Measurements from ENCODE around the gene PLG. TPM values are rescaled to one million over a fixed set of nuclear protein-coding genes. Genes with fewer than 3 reads are reported as not detected.
"Not testable (repeated sequence)": the region's sequence is repeated elsewhere in the genome, so short reads cannot be mapped to it uniquely, and the experiment has no call there.

PLG gene
- total RNA-seq: 0.30 TPM in 1 of 2 replicates, not detected in the other
- long read RNA-seq: 0 reads

DNA sequence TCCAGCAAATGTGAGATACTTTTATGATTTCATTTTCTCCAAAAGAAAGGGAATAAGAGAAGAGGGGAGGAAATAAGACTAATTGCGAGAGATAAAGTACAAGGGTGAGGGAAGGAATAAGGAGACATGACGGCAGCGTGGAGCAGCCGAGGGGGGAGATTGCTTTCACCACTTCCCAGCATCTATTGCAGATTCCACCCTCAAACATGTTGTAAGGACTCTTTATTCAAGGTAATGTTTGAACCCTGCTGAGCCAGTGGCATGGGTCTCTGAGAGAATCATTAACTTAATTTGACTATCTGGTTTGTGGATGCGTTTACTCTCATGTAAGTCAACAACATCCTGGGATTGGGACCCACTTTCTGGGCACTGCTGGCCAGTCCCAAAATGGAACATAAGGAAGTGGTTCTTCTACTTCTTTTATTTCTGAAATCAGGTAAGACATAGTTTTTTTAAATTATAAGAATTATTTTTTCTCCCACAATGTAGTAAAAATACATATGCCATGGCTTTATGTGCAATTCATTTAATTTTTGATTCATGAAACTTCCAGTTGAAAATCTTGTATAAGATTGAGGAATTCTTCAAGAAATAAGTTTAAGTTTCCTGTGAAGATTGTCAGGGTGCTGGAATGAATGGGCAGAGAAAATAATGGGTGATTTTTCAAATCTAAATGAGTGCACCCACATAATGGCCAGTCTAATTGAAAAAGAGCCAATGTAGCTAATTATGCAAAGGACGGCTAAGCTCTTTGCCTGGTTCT is at the start of gene PLG:
Gene PLG (plus strand): TSS at position 327 of the 763 bp plus-strand sequence. CDS start 61 bp downstream, at position 388.
- H3K9me3 Mint-ChIP-seq; H3K4me1 Mint-ChIP-seq; H3K27ac Mint-ChIP-seq (ENCODE audit: unreplicated experiment); DNase-seq (ENCODE audit: low read depth, low spot score); H3K36me3 Mint-ChIP-seq (ENCODE audit: low read depth); H3K4me3 Mint-ChIP-seq: not testable (repeated sequence)
- H3K27me3 Mint-ChIP-seq (ENCODE audit: low read depth): peaks cover 15% of the 10 kb centered on the region

DNA sequence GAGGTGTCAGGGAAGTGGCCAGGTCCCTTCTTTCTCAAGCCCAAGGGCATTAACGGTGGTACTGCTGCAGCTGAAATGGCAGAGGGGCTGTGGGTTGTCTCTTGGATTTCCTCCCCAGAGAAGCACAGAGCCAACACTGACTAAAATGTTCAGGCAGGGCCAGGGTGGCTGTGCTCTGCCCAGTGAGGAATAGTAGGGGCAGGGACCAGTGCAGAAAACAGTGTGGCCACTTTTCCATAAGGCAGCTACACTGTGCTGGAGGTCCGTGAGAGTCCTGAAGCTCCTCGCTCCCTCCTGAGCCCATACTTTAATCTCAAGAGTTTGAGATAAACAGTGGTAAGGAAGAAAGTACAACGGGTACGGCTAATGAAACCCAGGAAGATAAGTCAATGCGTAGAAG is 42.5 kb upstream of the PLG start:
- peaks cover 10% of the 10 kb centered on the region for H3K9me3 Mint-ChIP-seq

DNA sequence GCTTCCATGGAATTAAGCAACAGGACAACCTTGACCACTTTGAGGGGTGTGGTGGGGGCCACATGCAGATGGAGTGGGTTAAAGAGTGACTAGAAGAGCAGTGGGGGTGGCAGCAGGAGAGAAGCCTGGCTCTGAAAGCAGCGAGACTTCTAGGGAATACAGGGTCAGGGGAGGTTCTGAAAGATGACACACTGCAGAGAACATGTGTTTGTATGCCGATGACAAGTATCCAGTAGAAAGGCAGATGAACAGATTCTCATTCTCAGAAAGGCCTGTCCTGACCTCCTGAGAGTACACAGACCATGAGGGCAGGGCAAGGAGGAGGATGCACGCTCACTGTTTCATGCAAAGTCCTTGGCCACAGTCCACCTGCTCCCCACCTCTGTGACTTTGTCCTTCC is 40.8 kb upstream of the PLG start:
- no peak overlapping the region for H3K4me3 Mint-ChIP-seq
- no peak for DNase-seq (ENCODE audit: low read depth, low spot score)
- H3K36me3 Mint-ChIP-seq (ENCODE audit: low read depth): no peaks in the 10 kb centered on the region
- peaks cover 18% of the 10 kb centered on the region for H3K27me3 Mint-ChIP-seq (ENCODE audit: low read depth)
- no peaks in the 10 kb centered on the region for H3K4me1 Mint-ChIP-seq
- TF ChIP-seq, protein P1, sequence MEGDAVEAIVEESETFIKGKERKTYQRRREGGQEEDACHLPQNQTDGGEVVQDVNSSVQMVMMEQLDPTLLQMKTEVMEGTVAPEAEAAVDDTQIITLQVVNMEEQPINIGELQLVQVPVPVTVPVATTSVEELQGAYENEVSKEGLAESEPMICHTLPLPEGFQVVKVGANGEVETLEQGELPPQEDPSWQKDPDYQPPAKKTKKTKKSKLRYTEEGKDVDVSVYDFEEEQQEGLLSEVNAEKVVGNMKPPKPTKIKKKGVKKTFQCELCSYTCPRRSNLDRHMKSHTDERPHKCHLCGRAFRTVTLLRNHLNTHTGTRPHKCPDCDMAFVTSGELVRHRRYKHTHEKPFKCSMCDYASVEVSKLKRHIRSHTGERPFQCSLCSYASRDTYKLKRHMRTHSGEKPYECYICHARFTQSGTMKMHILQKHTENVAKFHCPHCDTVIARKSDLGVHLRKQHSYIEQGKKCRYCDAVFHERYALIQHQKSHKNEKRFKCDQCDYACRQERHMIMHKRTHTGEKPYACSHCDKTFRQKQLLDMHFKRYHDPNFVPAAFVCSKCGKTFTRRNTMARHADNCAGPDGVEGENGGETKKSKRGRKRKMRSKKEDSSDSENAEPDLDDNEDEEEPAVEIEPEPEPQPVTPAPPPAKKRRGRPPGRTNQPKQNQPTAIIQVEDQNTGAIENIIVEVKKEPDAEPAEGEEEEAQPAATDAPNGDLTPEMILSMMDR (conservative IDR thresholded peaks at IDR 0.05): no peak
- no peak overlapping the region for H3K27ac Mint-ChIP-seq (ENCODE audit: unreplicated experiment)
- peaks cover 6% of the 10 kb centered on the region for H3K9me3 Mint-ChIP-seq

More for the DNA sequence above, 42.5 kb upstream of the PLG start:
- Mint-ChIP-seq H3K27me3 (ENCODE audit: low read depth) (peaks cover 18% of the 10 kb centered on the region), H3K4me3 (no peak overlapping the region), H3K27ac (ENCODE audit: unreplicated experiment) (no peak overlapping the region), H3K36me3 (ENCODE audit: low read depth) (no peaks in the 10 kb centered on the region), H3K4me1 (no peaks in the 10 kb centered on the region)
- no peak for DNase-seq (ENCODE audit: low read depth, low spot score)
- TF ChIP-seq, protein P1 (conservative IDR thresholded peaks at IDR 0.05): no peak

DNA sequence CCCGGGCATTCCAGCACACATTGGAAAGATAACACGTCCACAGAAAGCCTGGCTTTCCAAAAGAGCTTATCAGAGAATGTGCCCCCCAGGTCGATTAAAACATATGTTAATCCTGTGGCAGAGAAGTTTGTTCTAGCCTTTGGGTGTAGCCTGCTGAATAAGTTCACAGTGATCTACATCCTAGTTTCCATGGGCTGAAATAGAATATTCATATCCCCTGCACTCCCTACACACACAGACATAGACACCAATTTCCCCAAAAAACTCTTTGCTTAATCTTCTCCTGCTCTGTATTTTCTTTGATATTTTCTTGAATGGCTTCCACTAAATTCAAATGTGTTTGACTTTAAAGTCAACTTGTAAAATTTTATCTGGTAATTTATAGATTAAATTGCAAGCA is 39.6 kb upstream of the PLG start:
- Mint-ChIP-seq H3K27ac (ENCODE audit: unreplicated experiment) (no peak overlapping the region), H3K36me3 (ENCODE audit: low read depth) (no peaks in the 10 kb centered on the region), H3K4me1 (no peaks in the 10 kb centered on the region), H3K27me3 (ENCODE audit: low read depth) (peaks cover 26% of the 10 kb centered on the region), H3K9me3 (peaks cover 2% of the 10 kb centered on the region), H3K4me3 (no peak overlapping the region)
- TF ChIP-seq, protein P1 (conservative IDR thresholded peaks at IDR 0.05): no peak
- no peak for DNase-seq (ENCODE audit: low read depth, low spot score)

DNA sequence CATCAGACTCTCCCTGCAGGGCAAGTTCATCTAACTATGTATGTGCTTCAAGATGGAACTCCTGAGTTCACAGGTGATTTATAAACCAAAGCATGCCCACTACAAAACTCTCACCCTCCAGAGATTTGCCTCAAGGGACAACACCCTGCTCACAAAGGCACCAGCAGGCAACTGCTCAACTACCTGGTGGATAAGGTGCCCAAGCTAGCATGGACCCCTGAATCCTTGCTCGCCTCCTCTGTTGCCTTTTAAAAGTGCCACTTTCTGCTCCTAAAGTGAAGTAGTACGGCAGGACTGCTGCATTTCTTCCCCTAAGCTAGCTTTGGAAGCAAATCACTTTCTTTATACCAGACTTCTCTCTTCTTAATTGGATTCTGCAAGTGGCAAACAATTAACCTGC is 39.2 kb upstream of the PLG start:
- no peak overlapping the region for H3K27ac Mint-ChIP-seq (ENCODE audit: unreplicated experiment)
- no peak overlapping the region for H3K4me3 Mint-ChIP-seq
- H3K9me3 Mint-ChIP-seq: peaks cover 2% of the 10 kb centered on the region
- TF ChIP-seq, protein P1 (conservative IDR thresholded peaks at IDR 0.05): no peak
- no peak for DNase-seq (ENCODE audit: low read depth, low spot score)
- no peaks in the 10 kb centered on the region for H3K4me1 Mint-ChIP-seq
- H3K27me3 Mint-ChIP-seq (ENCODE audit: low read depth): peaks cover 26% of the 10 kb centered on the region
- H3K36me3 Mint-ChIP-seq (ENCODE audit: low read depth): no peaks in the 10 kb centered on the region

DNA sequence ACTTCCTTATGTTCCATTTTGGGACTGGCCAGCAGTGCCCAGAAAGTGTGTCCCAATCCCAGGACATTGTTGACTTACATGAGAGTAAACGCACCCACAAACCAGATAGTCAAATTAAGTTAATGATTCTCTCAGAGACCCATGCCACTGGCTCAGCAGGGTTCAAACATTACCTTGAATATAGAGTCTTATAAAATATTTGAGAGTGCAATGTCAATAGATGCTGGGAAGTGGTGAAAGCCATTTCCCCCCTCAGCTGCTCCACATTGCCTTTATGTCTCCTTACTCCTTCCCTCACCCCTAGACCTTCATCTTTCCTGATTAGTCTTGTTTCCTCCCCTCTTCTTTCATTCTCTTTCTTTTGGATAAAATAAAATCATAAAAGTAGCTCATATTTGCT is 37.8 kb upstream of the PLG start, which contains the start of gene LPA:
Gene LPA (minus strand): TSS at position 78 of the 400 bp plus-strand sequence. CDS start 61 bp downstream, at position 17.
- H3K36me3 Mint-ChIP-seq (ENCODE audit: low read depth); H3K4me1 Mint-ChIP-seq; H3K4me3 Mint-ChIP-seq; H3K27ac Mint-ChIP-seq (ENCODE audit: unreplicated experiment); H3K9me3 Mint-ChIP-seq; DNase-seq (ENCODE audit: low read depth, low spot score): not testable (repeated sequence)
- peaks cover 26% of the 10 kb centered on the region for H3K27me3 Mint-ChIP-seq (ENCODE audit: low read depth)

Measured in neural crest cell (in vitro differentiated cells).